HTERT RPE-1 (cell line): ENCODE data around the gene FOXK1.

Experiments used
- in situ Hi-C: fragments of 300-500 bp; cut with MboI; formaldehyde crosslinking; loops from 4 replicates; pipeline ENCODE4 v1.14.3; 2020; ENCODE audit warnings: low sequenced_read_pairs

The FOXK1 gene

DNA sequence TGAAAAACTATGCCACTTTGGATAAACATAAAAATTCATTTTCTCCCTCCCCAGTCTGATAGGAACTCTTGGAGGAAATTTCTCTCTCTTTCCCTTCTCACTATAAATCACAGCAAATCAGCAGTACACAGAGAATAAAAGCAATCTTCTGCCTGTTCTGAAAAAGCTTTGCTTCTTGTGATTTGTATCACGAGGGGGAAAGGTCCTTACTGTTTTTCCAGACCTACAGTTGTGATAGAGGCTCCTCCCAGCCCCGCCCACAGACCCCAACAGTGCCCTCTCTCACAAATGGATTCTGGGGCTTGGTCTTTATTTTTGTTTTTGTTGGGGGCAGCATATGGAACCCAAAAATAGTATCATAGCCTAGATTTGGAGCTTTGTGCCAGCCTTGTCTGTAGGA is 12.2 kb downstream of the FOXK1 start:
- in situ Hi-C loops, result no loop called here

DNA sequence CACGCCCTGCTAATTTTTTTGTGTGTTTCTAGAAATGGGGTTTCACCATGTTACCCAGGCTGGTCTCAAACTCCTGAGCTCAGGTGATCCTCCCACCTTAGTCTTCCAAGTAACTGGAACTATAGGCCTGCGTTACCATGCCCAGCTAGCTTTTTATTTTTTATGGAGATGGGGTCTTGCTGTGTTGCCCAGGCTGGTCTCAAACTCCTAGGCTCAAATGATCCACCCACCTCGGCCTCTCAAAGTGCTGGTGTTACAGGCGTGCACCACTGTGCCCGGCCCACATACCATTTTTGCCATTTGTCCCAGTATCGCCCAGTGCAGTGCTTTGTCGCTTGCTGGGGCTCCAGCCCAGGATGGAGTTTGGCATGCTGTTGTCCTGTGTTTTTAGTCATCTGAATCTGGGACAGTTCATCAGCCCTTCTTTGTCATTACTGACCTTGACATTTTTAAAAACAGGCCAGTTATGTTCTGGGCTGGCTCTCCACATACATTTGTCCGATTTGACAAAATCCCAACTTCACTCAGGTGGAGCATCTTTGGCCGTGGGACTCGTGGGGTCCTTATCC is 16.7 kb downstream of the FOXK1 start:
- in situ Hi-C loops, result no loop called here

DNA sequence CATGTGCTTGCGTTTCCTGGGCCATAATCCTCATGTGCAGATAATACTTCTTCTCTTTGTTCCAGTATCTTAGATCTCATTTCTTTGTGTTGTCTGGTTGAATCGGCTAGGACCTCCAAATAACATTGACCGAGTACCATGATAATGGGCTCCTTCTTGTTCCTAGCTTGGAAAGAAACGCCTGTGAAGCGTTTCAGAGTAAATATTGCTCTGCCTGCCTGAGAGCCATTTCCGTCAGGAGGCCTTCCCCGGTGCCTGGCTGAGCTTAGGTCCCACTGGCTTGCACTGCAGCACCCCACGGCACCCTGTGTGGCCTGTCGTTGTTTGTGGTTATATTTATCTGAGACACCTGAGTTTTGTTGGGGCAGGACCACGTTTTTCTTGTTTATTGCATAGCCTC is 17.7 kb downstream of the FOXK1 start:
- in situ Hi-C loops, result no loop called here

DNA sequence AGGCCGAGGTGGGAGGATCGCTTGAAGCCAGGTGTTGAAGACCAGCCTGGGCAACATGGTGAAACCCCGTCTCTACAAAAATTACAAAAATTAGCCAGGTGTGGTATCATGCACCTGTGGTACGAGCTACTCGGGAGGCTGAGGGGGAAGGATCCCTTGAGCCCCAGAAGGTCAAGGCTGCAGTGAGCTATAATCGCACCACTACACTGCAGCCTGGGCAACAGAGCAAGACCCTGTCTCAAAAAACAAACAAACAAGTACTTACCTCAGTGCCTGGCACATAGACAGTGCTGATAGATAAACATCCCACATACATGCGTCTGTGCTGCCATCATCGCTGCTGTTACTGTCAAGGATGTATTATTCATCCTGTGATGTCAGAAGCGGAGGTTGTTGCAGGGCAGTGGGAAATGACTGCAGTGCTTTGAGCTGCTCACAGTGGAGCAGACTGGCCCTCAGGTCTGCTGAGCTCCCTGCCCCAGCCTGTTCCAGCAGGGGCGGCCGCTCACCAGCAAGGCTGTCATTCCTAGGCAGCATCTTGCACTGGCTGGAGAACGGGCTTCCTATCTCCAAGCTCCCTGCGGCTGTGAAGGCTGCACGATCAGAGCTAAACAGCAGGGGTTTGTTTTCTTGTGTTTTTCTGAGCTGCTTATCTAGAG is 18.6 kb downstream of the FOXK1 start:
- in situ Hi-C loops, result no loop called here

DNA sequence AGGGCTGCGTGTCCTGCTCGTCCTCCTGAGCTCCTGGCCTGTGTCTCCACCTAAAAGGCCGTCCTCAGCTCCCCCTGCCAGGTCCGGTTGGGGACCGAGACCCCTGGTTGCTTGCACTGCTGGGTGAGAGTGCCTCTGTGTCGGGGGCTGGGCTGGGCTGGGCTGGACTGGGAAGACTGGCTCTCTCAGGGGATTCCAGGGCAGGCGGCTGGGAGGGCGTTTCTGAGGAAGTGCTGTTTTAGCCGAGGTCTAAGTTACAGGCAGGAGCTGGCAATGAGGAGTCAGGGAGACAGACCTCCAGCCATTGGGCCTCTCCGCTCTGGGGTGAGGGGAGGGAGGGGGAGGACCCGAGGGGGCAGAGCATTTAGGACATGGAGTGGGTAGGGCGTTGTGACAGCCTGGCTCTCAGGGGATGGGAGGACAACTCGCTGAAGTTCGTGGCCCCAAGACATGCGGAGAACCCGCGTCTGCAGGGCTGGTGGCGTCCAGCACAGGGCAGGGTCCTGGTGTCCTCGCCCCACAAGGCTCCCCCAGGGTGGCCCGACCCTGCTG is 20.9 kb downstream of the FOXK1 start:
- in situ Hi-C loops, result no loop called here

DNA sequence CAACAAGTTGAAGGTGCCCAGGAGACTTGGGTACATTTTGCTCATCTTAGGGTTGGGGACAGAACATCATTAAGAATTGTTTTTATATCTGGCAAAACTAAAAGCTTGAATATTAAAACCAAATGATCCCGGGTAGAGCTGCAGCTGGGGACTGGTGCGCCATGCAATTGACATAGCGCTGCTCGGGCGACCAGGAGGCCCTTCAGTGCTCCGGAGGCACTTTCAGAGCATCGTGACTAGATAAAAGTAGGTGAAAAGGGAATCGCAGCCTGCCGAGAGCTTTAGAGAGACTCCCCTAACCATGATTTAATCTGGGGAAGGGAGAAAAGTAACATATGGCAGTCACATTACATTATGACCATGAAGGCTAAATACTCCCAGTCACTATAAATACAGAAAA is 21.4 kb downstream of the FOXK1 start:
- in situ Hi-C loops, result no loop called here

DNA sequence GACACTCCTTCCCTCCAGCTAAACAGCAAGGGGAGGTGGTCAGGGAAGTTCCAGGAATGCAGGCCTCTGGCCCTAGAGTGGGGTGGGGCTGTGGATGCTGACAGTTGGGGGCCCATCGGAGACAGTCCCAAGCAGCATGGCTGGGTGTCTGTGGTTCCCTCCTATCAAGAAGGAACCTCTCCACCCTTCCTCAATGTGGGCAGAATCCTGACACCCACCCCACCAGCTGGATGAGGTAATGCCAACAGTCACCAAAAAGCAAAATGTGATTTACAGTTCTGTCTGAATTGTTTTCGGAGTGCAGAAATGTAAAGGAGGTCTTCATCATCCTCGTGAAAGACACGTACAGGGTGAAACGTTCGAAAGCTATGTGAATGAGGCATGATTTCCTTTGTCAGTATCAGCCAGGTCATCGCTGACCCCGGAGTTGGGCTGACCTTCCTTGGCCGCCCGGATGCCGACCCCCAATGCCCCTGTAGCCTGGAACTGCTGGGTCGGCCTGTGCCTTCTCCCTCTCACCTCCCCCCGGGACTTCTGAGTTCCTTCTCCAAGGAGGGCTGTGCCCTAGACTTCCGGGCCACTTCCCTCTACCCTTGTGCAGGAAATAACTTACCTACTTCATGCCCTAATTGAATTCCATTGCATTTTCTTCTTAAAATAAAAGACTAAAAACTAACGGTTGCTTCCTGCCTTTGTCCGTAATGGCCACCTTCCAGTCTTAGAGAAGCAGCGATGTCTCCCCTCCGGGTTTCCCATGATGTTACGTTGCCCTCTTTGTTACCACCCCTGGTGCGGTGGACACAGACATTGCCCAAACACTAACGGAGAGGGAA is 24.5 kb downstream of the FOXK1 start:
- in situ Hi-C loops, result no loop called here

DNA sequence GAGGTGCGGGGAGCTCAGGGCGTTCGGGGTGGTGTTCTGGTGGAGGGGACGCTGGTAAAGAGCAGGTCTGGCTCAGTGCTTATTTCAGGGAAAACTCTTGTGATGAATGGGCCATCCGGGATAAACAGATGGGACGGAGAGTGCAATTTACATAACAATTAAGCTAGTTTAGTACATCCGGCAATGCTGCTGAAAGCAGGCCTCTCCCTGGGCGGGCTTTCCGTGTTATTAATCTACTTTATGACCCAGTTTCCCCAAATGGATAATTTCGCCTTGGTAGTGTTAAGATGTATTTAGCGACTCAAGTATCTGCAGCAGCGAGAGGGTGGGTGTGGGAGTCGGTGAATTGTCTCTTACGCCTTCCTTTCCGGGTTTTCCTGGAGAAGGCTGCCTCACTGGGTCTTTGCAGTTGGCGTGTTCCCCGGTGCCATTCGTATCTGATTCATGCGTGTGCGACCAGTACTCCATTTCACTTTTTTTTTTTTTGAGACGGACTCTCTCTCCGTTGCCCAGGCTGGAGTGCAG is 25.2 kb downstream of the FOXK1 start:
- in situ Hi-C loops, result no loop called here

DNA sequence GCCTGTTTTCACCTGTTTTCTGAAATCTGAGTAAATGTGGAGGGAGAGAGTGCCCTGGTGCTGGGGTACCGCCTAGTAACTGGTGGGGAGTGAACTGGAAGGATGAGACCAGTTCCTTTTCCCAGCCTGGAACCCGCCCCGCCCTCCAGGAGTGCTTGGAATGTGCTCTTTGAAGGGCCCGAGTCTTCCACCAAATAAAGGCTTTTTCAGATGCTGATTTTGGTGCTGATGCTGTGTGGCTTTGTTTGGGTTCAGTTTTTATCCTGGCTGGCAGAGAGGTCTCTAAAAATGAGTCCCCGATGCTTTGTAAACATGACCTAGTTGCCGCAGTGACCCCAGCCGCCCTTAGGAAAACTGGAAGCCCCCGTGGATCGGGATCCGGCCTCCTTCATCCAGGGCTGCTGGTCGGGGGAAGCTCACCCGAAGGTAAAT is 25.9 kb downstream of the FOXK1 start:
- in situ Hi-C loops, result no loop called here

DNA sequence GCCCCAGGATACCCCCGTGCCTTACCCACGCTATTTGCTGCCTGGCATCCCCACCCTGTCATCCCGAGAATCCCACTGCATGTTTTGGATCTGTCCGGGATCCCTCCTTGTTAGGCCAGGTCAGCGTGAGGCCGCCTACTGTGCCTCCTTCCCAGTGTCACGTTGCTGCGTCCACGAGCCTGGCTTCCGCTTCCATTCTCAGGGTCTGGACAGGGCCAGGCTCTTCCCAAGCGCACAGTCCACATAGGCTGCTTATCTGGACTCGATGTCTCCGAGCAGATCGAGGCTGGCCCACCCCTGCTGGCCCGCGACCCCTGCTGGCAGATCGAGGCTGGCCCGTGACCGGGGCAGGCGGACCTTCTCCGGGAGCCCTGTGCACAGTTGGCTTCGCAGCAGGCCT is 27.1 kb downstream of the FOXK1 start:
- in situ Hi-C loops, result no loop called here

DNA sequence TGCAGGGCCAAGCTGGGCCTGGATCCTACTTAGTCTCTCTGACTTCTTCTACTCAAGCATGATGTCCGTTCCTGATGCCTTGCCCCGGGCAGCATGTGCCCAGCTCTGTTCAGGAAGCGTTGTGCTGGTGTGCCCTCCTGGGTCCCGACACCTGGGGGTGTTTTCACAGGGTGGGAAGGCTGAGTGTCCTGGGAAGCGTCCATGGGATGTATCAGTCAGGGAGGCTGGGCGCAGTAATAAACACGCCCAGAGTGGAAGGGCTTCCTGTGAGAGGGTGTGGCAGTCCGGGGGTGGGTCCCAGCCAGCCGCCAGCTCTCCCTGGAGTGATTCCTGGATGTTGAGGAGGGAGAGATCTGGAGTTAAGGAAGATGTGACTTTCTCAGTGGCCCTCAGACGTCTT is 29.0 kb downstream of the FOXK1 start:
- in situ Hi-C loops, result no loop called here

DNA sequence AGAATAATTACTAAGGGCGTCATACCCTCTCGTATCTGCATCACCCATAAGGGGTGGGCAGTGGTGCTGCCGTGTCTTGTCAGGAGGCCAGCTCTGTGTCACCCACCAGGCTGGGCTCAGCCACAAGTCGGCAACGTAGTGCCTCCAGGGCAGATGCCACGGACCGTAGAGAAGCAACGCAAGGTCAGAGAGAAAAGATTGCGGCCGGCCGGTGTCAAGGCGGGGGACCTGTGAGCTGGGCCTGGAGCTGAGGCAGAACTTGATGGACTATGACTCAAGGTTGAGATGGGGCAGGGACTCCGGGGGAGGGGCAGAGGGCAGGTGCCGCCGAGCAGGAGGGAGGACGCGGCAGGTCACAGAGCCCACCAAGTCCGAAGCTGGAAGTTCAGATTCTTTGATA is 29.5 kb downstream of the FOXK1 start:
- in situ Hi-C loops, result no loop called here

DNA sequence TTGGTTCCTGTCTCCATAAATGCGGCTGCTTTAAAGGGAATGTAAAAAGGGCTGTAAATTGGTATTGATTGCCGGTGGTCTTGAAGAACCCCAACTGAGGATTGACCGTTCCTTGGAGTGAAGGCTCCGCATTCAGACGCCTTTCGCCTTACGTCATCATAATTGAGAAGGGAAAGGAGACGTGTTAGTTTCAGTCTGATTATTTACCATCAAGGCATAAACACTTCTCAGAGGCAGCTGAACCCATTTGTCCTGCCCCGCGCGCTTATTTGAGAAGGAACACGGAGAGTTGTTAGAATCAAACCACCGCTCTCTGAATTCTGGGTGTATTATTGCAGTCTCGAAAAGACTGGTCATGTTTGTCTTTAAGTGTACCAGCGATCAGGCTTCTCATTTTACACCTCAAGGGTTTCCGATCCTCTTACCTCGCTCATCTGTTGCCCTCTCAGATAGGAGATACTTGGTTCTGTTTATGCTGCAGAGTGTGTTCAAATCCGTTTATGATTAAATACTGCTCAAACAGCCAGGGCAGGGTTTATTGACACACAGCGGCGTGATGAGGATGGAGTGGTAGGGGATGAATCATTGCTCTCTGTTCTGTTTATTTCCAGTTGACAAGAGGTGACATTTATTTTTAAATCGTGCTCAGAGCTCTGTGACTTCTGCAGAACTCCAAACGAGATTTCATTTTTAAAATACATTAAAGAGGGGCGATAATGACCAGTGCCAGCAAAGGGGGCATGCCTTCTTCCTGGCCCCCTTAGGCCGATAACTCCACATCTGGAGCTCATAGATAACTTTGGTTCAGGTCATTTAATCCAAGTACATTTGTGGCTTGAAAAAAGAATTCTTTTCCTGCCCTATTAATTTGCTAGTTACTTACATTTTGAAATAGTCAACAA is 30.4 kb downstream of the FOXK1 start:
- in situ Hi-C loops, result no loop called here

DNA sequence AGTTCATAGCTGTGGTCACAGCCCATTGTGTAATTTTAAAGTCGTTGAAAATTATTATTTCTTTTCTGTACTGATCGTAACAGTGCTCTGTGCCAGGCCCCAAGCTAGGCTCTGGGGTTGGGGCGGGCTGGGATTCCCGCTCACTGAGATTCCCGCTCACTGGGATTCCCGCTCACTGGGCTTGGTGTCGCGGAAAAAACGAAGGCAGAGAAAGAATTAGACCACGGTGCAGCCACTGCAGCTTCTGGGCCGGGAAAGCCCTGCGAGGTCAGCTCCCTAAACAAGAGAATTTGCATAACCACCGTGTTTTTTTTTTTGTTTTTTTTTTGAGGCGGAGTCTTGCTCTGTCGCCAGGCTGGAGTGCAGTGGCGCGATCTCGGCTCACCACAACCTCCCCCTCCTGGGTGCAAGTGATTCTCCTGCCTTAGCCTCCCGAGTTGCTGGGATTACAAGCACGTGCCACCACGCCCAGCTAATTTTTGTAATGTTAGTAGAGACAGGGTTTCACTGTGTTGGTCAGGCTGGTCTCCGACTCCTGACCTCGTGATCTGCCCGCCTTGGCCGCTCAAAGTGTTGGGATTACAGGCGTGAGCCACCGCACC is 31.2 kb downstream of the FOXK1 start:
- in situ Hi-C loops, result no loop called here

DNA sequence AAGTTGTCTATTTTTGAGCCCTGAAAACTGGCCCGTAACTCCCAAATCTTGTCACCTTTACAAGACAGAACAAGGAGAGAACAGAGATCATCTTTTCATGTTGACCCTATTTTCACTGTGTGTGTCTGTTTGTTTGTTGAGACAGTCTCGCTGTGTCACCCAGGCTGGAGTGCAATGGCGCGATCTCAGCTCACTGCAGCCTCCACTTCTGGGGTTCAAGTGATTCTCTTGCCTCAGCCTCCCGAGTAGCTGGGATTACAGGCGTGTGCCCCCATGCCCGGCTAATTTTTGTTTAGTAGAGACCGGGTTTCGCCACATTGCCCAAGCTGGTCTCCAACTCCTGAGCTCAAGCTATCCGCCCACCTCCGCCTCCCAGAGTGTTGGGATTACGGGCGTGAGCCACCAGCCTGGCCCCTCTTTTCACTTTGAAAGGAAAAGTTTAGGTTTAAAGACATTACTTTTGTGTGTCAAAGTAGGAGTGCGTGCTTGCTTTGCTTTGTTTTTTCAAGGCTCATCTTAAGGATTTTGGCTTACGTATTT is 32.1 kb downstream of the FOXK1 start:
- in situ Hi-C loops, result no loop called here

DNA sequence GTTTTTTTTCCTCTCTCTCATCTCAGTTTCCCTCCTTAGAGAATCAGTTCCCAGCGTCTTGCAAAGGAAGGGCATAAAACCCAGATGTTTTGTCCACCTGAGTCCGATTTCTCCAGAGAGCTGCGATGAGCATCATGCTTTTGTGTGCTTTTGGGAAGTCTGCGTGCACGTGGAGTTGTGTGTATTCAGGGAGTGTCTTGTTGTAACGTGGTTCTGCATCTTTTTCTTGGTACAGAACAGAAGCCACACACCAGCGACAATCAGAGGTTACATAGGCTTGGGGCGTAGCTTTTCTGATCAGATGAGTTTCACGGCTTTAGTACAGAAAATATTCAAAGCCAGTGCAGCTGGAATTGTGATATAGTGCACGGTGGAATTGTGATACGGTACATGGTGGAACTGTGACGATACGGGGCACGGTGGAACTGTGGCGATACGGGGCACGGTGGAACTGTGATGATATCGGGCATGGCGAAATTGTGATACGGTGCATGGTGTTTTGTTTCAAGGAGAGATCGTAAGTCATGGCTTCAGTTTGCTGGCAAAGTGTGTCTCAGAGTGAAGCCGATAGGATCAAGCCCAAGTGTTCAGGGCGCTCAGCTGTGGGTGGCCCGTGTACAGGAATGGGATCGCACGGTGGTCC is 32.8 kb downstream of the FOXK1 start:
- in situ Hi-C loops, result no loop called here

DNA sequence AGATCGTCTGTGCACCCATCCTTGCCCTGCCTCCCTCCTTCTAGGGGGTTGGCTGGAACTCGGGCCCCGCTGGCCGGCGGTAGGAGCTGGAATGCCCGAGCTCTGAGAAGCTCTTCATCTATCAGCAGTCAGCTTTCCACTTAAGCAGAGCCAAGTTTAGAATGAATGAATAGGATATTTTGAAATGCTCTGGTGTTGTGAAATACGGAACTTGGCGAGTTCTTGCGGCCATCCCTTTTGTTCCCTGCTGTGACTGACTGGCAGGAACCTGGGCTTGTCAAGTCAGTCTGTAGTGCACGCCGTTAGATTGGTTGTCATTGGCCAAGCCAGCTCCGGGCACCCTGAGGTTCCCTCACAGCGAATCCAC is 33.3 kb downstream of the FOXK1 start:
- in situ Hi-C loops, result no loop called here

DNA sequence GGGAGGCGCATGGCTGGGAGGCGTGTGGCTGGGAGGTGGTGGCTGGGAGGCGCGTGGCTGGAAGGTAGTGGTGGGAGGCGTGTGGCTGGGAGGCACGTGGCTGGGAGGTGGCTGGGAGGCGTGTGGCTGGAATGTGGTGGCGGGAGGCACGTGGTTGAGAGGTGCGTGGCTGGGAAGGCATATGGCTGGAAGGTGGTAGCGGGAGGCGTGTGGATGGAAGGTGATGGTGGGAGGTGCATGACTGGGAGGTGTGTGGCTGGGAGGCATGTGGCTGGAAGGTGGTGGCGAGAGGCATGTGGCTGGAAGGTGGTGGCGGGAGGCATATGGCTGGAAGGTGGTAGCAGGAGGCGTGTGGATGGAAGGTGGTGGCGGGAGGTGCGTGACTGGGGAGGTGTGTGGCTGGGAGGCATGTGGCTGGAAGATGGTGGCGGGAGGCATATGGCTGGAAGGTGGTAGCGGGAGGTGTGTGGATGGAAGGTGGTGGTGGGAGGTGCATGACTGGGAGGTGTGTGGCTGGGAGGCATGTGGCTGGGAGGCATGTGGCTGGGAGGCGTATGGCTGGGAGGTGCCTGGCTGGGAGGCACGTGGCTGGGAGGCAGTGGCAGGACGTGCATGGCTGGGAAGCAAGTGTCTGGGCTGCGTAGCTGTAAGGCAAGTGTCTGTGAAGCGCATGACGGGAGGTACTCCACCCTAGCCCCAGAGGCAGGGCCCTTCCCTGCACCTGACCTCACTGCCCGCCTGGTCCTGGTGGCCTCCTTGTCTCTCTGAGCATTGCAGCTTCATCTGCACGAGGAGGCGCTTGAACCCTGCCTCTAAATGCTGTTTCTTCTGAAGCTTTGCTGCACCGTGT is 35.1 kb downstream of the FOXK1 start:
- in situ Hi-C loops, result no loop called here

DNA sequence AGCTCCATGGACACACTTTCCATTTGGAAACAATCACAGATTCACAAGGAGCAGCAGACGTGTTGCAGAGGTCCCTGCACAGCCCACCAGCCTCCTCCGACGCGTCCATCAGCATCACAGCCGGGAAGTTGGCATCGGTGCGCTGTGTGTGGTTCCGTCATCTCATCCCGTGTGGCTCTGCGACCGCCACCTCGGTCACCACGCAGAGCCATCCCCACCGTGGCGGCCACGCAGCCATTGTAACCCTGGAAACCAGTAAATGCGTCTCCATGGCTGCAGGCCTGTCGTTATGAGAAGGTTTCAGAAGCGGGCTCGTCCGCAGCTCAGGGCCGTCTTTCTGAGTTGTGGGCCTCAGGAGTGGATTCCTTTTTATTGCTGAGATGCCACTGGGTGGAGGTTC is 36.0 kb downstream of the FOXK1 start:
- in situ Hi-C loops, result no loop called here
